HepG2 (cell line): ENCODE results near the gene FOXK2. TPM values are rescaled to one million over a fixed set of nuclear protein-coding genes. Genes with fewer than 3 reads are reported as not detected.

Experiments used
- BCL6 ChIP-seq: IDR thresholded peaks from 2 replicates; pipeline ENCODE4 v1.6.1; 2016; ENCODE audit warnings: missing genetic modification reagents, missing compliant biosample characterization
- BHLHE40 ChIP-seq: IDR thresholded peaks from 2 replicates; pipeline ENCODE4 v1.6.1; 2011; ENCODE audit warnings: low read length, improper control_type of control experiment
- DNMT3B ChIP-seq: conservative IDR thresholded peaks from 2 replicates; pipeline ENCODE4 v1.6.1; 2016; ENCODE audit warnings: missing biosample characterization, control low read depth
- NCOA2 ChIP-seq: sonication (generic); formaldehyde crosslinking; IDR thresholded peaks from 2 replicates; pipeline ENCODE4 v1.8.0; 2022; ENCODE audit warnings: inconsistent platforms
- RELA ChIP-seq: sonication (generic); formaldehyde crosslinking; IDR thresholded peaks from 2 replicates; pipeline ENCODE4 v1.4.0; 2020; ENCODE audit warnings: missing genetic modification reagents
- SIN3B ChIP-seq: fragments of 150-350 bp; IDR thresholded peaks from 2 replicates; pipeline ENCODE4 v1.6.1; 2014; ENCODE audit warnings: low read length
- ZBTB42 ChIP-seq: sonication (generic); formaldehyde crosslinking; IDR thresholded peaks from 2 replicates; pipeline ENCODE4 v1.5.0; 2020; ENCODE audit warnings: mild to moderate bottlenecking, missing genetic modification reagents
- ZBTB7A ChIP-seq: sonication (generic); formaldehyde crosslinking; IDR thresholded peaks from 2 replicates; pipeline ENCODE4 v1.8.0; 2022; ENCODE audit warnings: mild to moderate bottlenecking, missing genetic modification reagents
- ZNF350 ChIP-seq: sonication (generic); formaldehyde crosslinking; IDR thresholded peaks from 2 replicates; pipeline ENCODE4 v1.4.0; 2020; ENCODE audit warnings: mild to moderate bottlenecking, low read depth, missing genetic modification reagents, borderline replicate concordance
- polyA plus RNA-seq, 8 experiments: library from polyadenylated mRNA; depleted of rRNA in 3 of 8; stranded (reverse) in 7 of 8; unstranded in 1 of 8; fragments of >200 nt; fragmentation: Illumina TruSeq in 4 of 8; extraction: Trizol in 4 of 8; gene quantifications; 2 replicates each; pipeline versions ENCODE4 v1.2.1 to v1.2.3, GENCODE V29; 2011 to 2016; ENCODE audit warnings: low read depth in 4 of 8, missing spikeins in 1 of 8, mixed read lengths in 1 of 8; ENCODE audit not compliant: insufficient read depth in 1 of 8
- total RNA-seq, 5 experiments: library from RNA; depleted of rRNA; stranded (reverse); fragments of >200 nt; fragmentation: Illumina TruSeq; extraction: Trizol; gene quantifications; 2 replicates each; pipeline ENCODE4 v1.2.3, GENCODE V29; 2016; ENCODE audit warnings: low read depth in 1 of 5
- TF ChIP-seq, protein P1 (sequence below): sonication (generic); formaldehyde crosslinking; IDR thresholded peaks from 2 replicates; pipeline ENCODE4 v1.4.0; 2020; ENCODE audit warnings: missing genetic modification reagents
- TF ChIP-seq, protein P2 (sequence below): sonication (generic); formaldehyde crosslinking; IDR thresholded peaks from 2 replicates; pipeline ENCODE4 v1.4.0; 2020; ENCODE audit warnings: missing genetic modification reagents
- TF ChIP-seq, protein P3 (sequence below): IDR thresholded peaks from 2 replicates; pipeline ENCODE4 v1.6.1; 2012; ENCODE audit warnings: inconsistent platforms
- TF ChIP-seq, protein P4 (sequence below): sonication (generic); formaldehyde crosslinking; IDR thresholded peaks from 2 replicates; pipeline ENCODE4 v1.5.0; 2020; ENCODE audit warnings: mild to moderate bottlenecking, missing genetic modification reagents, borderline replicate concordance
- TF ChIP-seq, protein P5 (sequence below): sonication (generic); formaldehyde crosslinking; IDR thresholded peaks from 2 replicates; pipeline ENCODE4 v1.4.0; 2020; ENCODE audit warnings: mild to moderate bottlenecking, missing genetic modification reagents, borderline replicate concordance
- TF ChIP-seq, protein P6 (sequence below): sonication (generic); formaldehyde crosslinking; IDR thresholded peaks from 2 replicates; pipeline ENCODE4 v1.4.0; 2020; ENCODE audit warnings: missing genetic modification reagents
- TF ChIP-seq, protein P7 (sequence below): IDR thresholded peaks from 2 replicates; pipeline ENCODE4 v1.6.1; 2016; ENCODE audit warnings: missing compliant biosample characterization, missing genetic modification reagents, borderline replicate concordance

FOXK2 gene
- total and polyA plus RNA-seq, 2 of the 13 experiments (the other 11 are each of a cell fraction or from before 2014, with no cell fraction given) = 67.1 to 67.2 TPM

DNA sequence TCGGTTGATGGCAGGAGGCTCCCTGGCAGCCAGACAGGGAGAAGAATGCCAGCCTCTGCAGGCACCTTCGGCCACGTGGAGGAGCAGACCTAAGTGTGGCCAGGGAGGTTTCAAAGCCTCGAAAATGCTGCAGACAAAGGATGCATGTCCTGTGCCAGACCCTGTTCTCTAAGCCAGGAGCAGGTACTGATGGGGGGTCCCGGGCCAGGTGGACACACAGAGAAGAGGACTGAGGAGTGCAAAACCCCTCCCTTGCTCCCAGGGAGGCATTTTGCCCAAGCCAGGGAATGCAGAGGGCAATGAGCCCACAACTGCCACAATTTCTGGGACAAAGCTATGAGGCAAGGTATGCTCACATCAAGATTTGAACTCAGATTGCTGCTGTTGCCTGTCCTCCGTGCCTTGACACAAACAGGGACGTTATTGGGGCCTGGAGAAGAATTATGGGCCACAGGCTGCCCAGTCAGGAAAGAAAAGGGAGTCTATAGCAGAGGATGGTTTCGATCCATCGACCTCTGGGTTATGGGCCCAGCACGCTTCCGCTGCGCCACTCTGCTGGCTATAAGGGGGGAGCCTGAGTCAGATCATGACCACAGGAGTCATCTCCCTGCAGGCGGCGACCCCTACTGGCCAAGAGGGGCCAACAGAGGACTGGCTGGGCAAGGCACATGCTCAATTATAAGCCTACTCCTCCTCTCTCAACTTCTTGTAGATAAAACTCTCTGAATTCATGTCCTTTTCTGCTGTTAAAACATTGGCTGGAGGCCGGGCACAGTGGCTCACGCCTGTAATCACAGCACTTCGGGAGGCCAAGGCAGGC lies 25.1 kb upstream of the FOXK2 start (continued):
- TF ChIP-seq SIN3B (no peak), BCL6 (CRISPR knock-in tag) (no peak; the same call in 1 of the 2 replicates), NCOA2 (CRISPR knock-in tag) (peak; percentile 67), DNMT3B (CRISPR knock-in tag) (no peak), BHLHE40 (peak; percentile 60), ZBTB7A (CRISPR knock-in tag) (no peak), ZNF350 (CRISPR knock-in tag) (peak; percentile 100), RELA (peak; percentile 54; the same call in 1 of the 2 replicates), ZBTB42 (CRISPR knock-in tag) (no peak)
- TF ChIP-seq, protein P1, sequence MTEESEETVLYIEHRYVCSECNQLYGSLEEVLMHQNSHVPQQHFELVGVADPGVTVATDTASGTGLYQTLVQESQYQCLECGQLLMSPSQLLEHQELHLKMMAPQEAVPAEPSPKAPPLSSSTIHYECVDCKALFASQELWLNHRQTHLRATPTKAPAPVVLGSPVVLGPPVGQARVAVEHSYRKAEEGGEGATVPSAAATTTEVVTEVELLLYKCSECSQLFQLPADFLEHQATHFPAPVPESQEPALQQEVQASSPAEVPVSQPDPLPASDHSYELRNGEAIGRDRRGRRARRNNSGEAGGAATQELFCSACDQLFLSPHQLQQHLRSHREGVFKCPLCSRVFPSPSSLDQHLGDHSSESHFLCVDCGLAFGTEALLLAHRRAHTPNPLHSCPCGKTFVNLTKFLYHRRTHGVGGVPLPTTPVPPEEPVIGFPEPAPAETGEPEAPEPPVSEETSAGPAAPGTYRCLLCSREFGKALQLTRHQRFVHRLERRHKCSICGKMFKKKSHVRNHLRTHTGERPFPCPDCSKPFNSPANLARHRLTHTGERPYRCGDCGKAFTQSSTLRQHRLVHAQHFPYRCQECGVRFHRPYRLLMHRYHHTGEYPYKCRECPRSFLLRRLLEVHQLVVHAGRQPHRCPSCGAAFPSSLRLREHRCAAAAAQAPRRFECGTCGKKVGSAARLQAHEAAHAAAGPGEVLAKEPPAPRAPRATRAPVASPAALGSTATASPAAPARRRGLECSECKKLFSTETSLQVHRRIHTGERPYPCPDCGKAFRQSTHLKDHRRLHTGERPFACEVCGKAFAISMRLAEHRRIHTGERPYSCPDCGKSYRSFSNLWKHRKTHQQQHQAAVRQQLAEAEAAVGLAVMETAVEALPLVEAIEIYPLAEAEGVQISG (CRISPR knock-in tag) = peak; percentile 71
- TF ChIP-seq, protein P2, sequence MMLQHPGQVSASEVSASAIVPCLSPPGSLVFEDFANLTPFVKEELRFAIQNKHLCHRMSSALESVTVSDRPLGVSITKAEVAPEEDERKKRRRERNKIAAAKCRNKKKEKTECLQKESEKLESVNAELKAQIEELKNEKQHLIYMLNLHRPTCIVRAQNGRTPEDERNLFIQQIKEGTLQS = no peak
- TF ChIP-seq, protein P3, sequence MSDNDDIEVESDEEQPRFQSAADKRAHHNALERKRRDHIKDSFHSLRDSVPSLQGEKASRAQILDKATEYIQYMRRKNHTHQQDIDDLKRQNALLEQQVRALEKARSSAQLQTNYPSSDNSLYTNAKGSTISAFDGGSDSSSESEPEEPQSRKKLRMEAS = peak; percentile 74
- TF ChIP-seq, protein P4, sequence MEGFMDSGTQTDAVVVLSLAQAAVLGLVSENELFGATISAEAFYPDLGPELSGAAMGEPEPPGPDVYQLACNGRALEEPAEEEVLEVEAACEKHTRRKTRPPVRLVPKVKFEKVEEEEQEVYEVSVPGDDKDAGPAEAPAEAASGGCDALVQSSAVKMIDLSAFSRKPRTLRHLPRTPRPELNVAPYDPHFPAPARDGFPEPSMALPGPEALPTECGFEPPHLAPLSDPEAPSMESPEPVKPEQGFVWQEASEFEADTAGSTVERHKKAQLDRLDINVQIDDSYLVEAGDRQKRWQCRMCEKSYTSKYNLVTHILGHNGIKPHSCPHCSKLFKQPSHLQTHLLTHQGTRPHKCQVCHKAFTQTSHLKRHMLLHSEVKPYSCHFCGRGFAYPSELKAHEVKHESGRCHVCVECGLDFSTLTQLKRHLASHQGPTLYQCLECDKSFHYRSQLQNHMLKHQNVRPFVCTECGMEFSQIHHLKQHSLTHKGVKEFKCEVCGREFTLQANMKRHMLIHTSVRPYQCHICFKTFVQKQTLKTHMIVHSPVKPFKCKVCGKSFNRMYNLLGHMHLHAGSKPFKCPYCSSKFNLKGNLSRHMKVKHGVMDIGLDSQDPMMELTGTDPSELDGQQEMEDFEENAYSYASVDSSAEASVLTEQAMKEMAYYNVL (CRISPR knock-in tag) = peak; percentile 91
- TF ChIP-seq, protein P5, sequence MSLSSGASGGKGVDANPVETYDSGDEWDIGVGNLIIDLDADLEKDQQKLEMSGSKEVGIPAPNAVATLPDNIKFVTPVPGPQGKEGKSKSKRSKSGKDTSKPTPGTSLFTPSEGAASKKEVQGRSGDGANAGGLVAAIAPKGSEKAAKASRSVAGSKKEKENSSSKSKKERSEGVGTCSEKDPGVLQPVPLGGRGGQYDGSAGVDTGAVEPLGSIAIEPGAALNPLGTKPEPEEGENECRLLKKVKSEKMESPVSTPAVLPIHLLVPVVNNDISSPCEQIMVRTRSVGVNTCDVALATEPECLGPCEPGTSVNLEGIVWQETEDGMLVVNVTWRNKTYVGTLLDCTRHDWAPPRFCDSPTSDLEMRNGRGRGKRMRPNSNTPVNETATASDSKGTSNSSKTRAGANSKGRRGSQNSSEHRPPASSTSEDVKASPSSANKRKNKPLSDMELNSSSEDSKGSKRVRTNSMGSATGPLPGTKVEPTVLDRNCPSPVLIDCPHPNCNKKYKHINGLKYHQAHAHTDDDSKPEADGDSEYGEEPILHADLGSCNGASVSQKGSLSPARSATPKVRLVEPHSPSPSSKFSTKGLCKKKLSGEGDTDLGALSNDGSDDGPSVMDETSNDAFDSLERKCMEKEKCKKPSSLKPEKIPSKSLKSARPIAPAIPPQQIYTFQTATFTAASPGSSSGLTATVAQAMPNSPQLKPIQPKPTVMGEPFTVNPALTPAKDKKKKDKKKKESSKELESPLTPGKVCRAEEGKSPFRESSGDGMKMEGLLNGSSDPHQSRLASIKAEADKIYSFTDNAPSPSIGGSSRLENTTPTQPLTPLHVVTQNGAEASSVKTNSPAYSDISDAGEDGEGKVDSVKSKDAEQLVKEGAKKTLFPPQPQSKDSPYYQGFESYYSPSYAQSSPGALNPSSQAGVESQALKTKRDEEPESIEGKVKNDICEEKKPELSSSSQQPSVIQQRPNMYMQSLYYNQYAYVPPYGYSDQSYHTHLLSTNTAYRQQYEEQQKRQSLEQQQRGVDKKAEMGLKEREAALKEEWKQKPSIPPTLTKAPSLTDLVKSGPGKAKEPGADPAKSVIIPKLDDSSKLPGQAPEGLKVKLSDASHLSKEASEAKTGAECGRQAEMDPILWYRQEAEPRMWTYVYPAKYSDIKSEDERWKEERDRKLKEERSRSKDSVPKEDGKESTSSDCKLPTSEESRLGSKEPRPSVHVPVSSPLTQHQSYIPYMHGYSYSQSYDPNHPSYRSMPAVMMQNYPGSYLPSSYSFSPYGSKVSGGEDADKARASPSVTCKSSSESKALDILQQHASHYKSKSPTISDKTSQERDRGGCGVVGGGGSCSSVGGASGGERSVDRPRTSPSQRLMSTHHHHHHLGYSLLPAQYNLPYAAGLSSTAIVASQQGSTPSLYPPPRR (CRISPR knock-in tag) = peak; percentile 61; the same call in 1 of the 2 replicates
- TF ChIP-seq, protein P6, sequence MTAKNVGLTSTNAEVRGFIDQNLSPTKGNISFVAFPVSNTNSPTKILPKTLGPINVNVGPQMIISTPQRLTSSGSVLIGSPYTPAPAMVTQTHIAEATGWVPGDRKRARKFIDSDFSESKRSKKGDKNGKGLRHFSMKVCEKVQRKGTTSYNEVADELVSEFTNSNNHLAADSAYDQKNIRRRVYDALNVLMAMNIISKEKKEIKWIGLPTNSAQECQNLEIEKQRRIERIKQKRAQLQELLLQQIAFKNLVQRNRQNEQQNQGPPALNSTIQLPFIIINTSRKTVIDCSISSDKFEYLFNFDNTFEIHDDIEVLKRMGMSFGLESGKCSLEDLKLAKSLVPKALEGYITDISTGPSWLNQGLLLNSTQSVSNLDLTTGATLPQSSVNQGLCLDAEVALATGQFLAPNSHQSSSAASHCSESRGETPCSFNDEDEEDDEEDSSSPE (CRISPR knock-in tag) = peak; percentile 60
- TF ChIP-seq, protein P7, sequence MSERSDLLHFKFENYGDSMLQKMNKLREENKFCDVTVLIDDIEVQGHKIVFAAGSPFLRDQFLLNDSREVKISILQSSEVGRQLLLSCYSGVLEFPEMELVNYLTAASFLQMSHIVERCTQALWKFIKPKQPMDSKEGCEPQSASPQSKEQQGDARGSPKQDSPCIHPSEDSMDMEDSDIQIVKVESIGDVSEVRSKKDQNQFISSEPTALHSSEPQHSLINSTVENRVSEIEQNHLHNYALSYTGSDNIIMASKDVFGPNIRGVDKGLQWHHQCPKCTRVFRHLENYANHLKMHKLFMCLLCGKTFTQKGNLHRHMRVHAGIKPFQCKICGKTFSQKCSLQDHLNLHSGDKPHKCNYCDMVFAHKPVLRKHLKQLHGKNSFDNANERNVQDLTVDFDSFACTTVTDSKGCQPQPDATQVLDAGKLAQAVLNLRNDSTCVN (CRISPR knock-in tag) = peak; percentile 89
